ENCODE measurements around the gene DOC2B. TPM values are rescaled to one million over a fixed set of nuclear protein-coding genes. Genes with fewer than 3 reads are reported as not detected.

DOC2B gene
- total RNA-seq, 1 experiment from 2014 or later = 1.5 TPM

DNA sequence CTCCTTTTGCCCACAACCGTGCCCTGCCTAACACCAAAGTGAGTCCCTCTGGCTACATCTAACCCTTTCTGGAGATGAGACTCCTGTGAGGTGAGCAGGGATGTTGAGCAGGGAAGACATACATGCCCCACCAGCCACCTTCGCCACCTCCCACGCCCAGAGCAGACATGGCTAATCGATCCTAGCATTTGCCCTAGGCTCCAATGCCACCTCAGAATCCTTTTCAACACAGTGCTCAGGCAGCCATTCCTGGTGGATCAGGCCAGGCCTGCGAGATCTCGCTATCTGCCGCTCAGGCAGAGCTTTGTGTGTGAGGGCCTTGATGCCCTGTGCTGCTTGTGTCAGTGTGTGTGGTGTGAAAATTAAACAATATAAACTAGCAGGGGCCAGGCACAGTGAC, 23.1 kb downstream of the DOC2B start:
- Histone ChIP-seq H3K4me1 (ENCODE audit: control insufficient read depth, insufficient read depth, low read length) (no peaks in the 10 kb centered on the region), H3K9me3 (ENCODE audit: control insufficient read depth, insufficient read depth, low read depth, low read length) (no peaks in the 10 kb centered on the region), H3K27me3 (ENCODE audit: control insufficient read depth, insufficient read depth, low read length) (no peaks in the 10 kb centered on the region), H3K36me3 (ENCODE audit: control insufficient read depth, insufficient read depth, low read length) (no peaks in the 10 kb centered on the region), H3K4me3 (ENCODE audit: low read depth in 2 of 2, low read length in 2 of 2) (no peak overlapping the region), H3K27ac (ENCODE audit: low read length) (no peak overlapping the region)
- in situ Hi-C loops (cut with HindIII; ENCODE audit: low pct_unique_long_range_greater_than_20kb, low sequenced_read_pairs) = no loop called here
- intact Hi-C loops (cut with micrococcal nuclease; ENCODE audit: unreplicated experiment) = no loop called here
- DNase-seq (ENCODE audit: low read depth, low spot score) (no peak), ATAC-seq (no peak)
- BruUV-seq (replicated peaks) = no TSS peak
- no peak for TF ChIP-seq SIN3A (IDR thresholded peaks at IDR 0.05; ENCODE audit: borderline replicate concordance, insufficient read depth, low read depth, low read length)
- TF ChIP-seq CTCF (IDR thresholded peaks at IDR 0.05) = no peak
- no peak for TF ChIP-seq POLR2AphosphoS5 (IDR thresholded peaks at IDR 0.05; ENCODE audit: low read depth, low read length)
- ChIA-PET POLR2A (no interaction called here), CTCF (no interaction called here)

DNA sequence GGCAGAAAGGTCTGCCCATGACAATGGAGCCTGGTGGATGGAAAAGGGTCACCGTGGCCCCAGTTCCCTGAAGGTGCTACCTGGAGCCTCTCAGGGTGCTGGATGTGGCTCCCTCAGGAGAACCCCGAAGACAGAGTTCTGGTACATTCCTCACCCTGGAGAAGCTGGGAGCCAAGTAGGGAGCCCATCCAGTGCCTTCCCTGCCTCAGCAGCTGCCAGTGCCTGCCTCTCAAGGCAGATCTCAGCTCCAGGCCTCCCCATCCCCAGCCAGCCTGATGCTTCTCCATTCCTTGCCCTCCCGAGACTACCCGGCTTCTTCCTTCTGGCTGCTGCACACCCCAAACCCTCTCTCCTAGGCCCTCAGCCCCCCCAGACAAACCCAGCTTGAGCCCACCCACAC, 23.5 kb downstream of the DOC2B start:
- Histone ChIP-seq H3K9me3 (ENCODE audit: control insufficient read depth, insufficient read depth, low read depth, low read length) (no peaks in the 10 kb centered on the region), H3K27ac (ENCODE audit: low read length) (no peak overlapping the region), H3K4me3 (ENCODE audit: low read depth in 2 of 2, low read length in 2 of 2) (no peak overlapping the region), H3K27me3 (ENCODE audit: control insufficient read depth, insufficient read depth, low read length) (no peaks in the 10 kb centered on the region), H3K4me1 (ENCODE audit: control insufficient read depth, insufficient read depth, low read length) (no peaks in the 10 kb centered on the region), H3K36me3 (ENCODE audit: control insufficient read depth, insufficient read depth, low read length) (no peaks in the 10 kb centered on the region)
- ChIA-PET CTCF (no interaction called here), POLR2A (no interaction called here)
- in situ Hi-C loops (cut with HindIII; ENCODE audit: low pct_unique_long_range_greater_than_20kb, low sequenced_read_pairs) (no loop called here), intact Hi-C loops (cut with micrococcal nuclease; ENCODE audit: unreplicated experiment) (no loop called here)
- TF ChIP-seq TCF7L2 (IDR thresholded peaks at IDR 0.05; ENCODE audit: low read depth, low read length) (no peak), POLR2AphosphoS5 (IDR thresholded peaks at IDR 0.05; ENCODE audit: low read depth, low read length) (no peak), REST (IDR thresholded peaks at IDR 0.05; ENCODE audit: insufficient read depth in 1 of 2, low read depth in 2 of 2, low read length in 1 of 2) (no peak), CTCF (IDR thresholded peaks at IDR 0.05) (no peak), SIN3A (IDR thresholded peaks at IDR 0.05; ENCODE audit: borderline replicate concordance, insufficient read depth, low read depth, low read length) (no peak)
- BruUV-seq (replicated peaks) = no TSS peak
- DNase-seq (ENCODE audit: low read depth, low spot score) (no peak), ATAC-seq (no peak)

GRCh38 chr17:156946-157345, 24.5 kb downstream of the DOC2B start:
- TF ChIP-seq CTCF (IDR thresholded peaks at IDR 0.05) = no peak
- TF ChIP-seq TCF7L2 (IDR thresholded peaks at IDR 0.05; ENCODE audit: low read depth, low read length) = no peak
- no peak for TF ChIP-seq REST (IDR thresholded peaks at IDR 0.05; ENCODE audit: insufficient read depth in 1 of 2, low read depth in 2 of 2, low read length in 1 of 2)
- TF ChIP-seq SIN3A (IDR thresholded peaks at IDR 0.05; ENCODE audit: borderline replicate concordance, insufficient read depth, low read depth, low read length) = no peak
- no peak for TF ChIP-seq POLR2AphosphoS5 (IDR thresholded peaks at IDR 0.05; ENCODE audit: low read depth, low read length)
- ATAC-seq = no peak
- intact Hi-C loops (cut with micrococcal nuclease; ENCODE audit: unreplicated experiment) = no loop called here
- ChIA-PET POLR2A (no interaction called here), CTCF (no interaction called here)
- in situ Hi-C loops (cut with HindIII; ENCODE audit: low pct_unique_long_range_greater_than_20kb, low sequenced_read_pairs) = no loop called here
- Histone ChIP-seq H3K4me3 (ENCODE audit: low read depth in 2 of 2, low read length in 2 of 2) (no peak overlapping the region), H3K9me3 (ENCODE audit: control insufficient read depth, insufficient read depth, low read depth, low read length) (no peaks in the 10 kb centered on the region), H3K4me1 (ENCODE audit: control insufficient read depth, insufficient read depth, low read length) (no peaks in the 10 kb centered on the region), H3K36me3 (ENCODE audit: control insufficient read depth, insufficient read depth, low read length) (no peaks in the 10 kb centered on the region), H3K27me3 (ENCODE audit: control insufficient read depth, insufficient read depth, low read length) (no peaks in the 10 kb centered on the region), H3K27ac (ENCODE audit: low read length) (no peak overlapping the region)
- BruUV-seq (replicated peaks) = no TSS peak
- no peak for DNase-seq (ENCODE audit: low read depth, low spot score)
